ENCODE data around the gene LFNG. TPM values are rescaled to one million over a fixed set of nuclear protein-coding genes. Genes with fewer than 3 reads are reported as not detected.

Gene LFNG
- total RNA-seq, 1 donor from 2014 or later = 4.5 TPM

GRCh38 chr7:2542011-2542915 is 22.7 kb downstream of the LFNG start:
- no peak overlapping the region for H3K4me3 ChIP-seq (ENCODE audit: low read depth, low read length)
- DNase-seq (ENCODE audit: low read depth) (no peak), FAIRE-seq (no peak)
- H3K36me3 ChIP-seq (ENCODE audit: control insufficient read depth, insufficient read depth, low read length) = peaks cover 36% of the 10 kb centered on the region
- TF ChIP-seq, protein P1, sequence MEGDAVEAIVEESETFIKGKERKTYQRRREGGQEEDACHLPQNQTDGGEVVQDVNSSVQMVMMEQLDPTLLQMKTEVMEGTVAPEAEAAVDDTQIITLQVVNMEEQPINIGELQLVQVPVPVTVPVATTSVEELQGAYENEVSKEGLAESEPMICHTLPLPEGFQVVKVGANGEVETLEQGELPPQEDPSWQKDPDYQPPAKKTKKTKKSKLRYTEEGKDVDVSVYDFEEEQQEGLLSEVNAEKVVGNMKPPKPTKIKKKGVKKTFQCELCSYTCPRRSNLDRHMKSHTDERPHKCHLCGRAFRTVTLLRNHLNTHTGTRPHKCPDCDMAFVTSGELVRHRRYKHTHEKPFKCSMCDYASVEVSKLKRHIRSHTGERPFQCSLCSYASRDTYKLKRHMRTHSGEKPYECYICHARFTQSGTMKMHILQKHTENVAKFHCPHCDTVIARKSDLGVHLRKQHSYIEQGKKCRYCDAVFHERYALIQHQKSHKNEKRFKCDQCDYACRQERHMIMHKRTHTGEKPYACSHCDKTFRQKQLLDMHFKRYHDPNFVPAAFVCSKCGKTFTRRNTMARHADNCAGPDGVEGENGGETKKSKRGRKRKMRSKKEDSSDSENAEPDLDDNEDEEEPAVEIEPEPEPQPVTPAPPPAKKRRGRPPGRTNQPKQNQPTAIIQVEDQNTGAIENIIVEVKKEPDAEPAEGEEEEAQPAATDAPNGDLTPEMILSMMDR (IDR thresholded peaks at IDR 0.05; ENCODE audit: insufficient read depth, low read length, severe bottlenecking) = no peak
- H3K27me3 ChIP-seq (ENCODE audit: control insufficient read depth, insufficient read depth, low read length) = no peaks in the 10 kb centered on the region

- FAIRE-seq (no peak), DNase-seq (ENCODE audit: low read depth) (no peak)
- Histone ChIP-seq H3K36me3 (ENCODE audit: control insufficient read depth, insufficient read depth, low read length) (peaks cover 37% of the 10 kb centered on the region), H3K4me3 (ENCODE audit: low read depth, low read length) (no peak overlapping the region), H3K27me3 (ENCODE audit: control insufficient read depth, insufficient read depth, low read length) (no peaks in the 10 kb centered on the region)
- TF ChIP-seq, protein P1 (IDR thresholded peaks at IDR 0.05; ENCODE audit: insufficient read depth, low read length, severe bottlenecking) = no peak
These were observed 23.6 kb downstream of the LFNG start for GRCh38 chr7:2542916-2543871.

DNA sequence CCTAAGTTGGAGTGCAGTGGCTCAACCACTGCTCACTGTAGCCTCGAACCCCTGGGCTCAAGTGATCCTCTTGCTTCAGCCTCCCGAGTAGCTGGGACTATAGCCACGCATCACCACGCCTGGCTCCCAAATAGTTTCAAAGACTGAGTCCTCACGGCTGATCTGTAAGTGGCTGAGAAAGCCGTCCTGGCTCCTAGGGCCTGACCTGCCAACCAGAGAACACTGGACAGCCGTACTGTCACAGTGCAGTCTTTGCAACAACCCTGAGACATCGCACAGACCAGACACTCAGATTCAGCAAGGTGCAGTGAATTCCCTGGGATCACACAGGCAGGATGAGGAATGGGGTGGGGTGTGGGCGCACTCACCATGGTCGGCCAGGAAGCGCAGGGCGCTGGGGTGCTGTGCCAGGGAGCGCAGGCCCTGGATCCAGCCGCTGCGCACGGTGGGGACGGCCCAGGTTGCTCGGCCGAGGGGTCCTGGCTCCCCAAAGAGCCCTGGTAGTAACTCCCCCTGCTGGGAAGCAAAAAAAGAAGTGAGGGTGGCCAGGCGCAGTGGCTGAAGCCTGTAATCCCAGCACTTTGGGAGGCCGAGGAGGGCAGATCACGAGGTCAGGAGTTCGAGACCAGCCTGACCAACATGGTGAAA is 25.1 kb downstream of the LFNG start:
- FAIRE-seq (no peak), DNase-seq (ENCODE audit: low read depth) (no peak)
- TF ChIP-seq, protein P1 (IDR thresholded peaks at IDR 0.05; ENCODE audit: insufficient read depth, low read length, severe bottlenecking) = no peak
- Histone ChIP-seq H3K4me3 (ENCODE audit: low read depth, low read length) (no peak overlapping the region), H3K27me3 (ENCODE audit: control insufficient read depth, insufficient read depth, low read length) (no peaks in the 10 kb centered on the region), H3K36me3 (ENCODE audit: control insufficient read depth, insufficient read depth, low read length) (peaks cover 28% of the 10 kb centered on the region)

DNA sequence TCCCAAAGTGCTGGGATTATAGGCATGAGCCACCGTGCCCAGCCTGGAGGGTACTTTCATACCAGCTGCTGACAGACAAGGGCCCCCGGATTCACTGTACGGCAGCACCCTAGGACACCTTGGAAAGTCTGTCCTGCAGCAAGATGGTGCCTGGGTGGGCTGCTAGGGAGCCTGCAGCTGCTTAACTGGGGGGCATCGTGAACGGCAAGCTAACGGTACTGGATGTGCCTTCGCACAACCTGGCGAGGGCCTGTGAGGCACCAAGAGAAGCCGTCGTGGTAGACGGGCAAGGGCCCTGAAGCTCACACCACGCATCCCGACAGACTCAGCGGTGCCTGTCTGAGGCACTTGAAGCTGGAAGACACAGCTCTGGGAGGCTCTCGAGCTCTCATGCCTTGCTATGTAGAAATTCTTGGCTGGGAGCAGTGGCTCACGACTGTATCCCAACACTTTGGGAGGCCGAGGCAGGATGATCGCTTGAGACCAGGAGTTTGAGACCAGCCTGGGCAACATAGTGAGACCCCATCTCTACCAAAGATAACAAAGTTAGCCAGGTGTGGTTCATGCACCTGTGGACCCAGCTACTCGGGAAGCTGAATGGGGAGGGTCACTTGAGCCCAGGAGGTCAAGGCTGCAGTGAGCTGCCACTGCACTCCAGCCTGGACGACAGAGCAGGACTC is 26.3 kb downstream of the LFNG start:
- H3K36me3 ChIP-seq (ENCODE audit: control insufficient read depth, insufficient read depth, low read length) = peaks cover 26% of the 10 kb centered on the region
- no peak for DNase-seq (ENCODE audit: low read depth)
- no peak overlapping the region for H3K4me3 ChIP-seq (ENCODE audit: low read depth, low read length)
- no peak for FAIRE-seq
- H3K27me3 ChIP-seq (ENCODE audit: control insufficient read depth, insufficient read depth, low read length) = no peaks in the 10 kb centered on the region
- TF ChIP-seq, protein P1 (IDR thresholded peaks at IDR 0.05; ENCODE audit: insufficient read depth, low read length, severe bottlenecking) = no peak

All from bronchial epithelial cell (primary cell).